ENCODE results near the gene ATP2C2. TPM values are rescaled to one million over a fixed set of nuclear protein-coding genes. Genes with fewer than 3 reads are reported as not detected.

Gene ATP2C2
- total RNA-seq, 1 experiment from 2014 or later, result not detected

GRCh38 chr16:84413244-84414004 lies 45.1 kb downstream of the ATP2C2 start:
- POLR2A ChIA-PET (ENCODE audit: low non-redundant PET), result no interaction called here
- CTCF ChIA-PET, result no interaction called here
- no peak overlapping the region for H3K27ac ChIP-seq (ENCODE audit: low read depth, low read length, poor library complexity, severe bottlenecking)
- no peaks in the 10 kb centered on the region for H3K9me3 ChIP-seq (ENCODE audit: low read depth, low read length, poor library complexity, severe bottlenecking)
- TF ChIP-seq EZH2 (IDR thresholded peaks at IDR 0.05; ENCODE audit: borderline replicate concordance, low read depth, low read length, poor library complexity, severe bottlenecking) (no peak), CTCF (conservative IDR thresholded peaks at IDR 0.05; ENCODE audit: low read depth, low read length) (no peak)
- BruUV-seq (replicated peaks), result no TSS peak
- peaks cover 22% of the 10 kb centered on the region for H3K27me3 ChIP-seq (replicated peaks; ENCODE audit: insufficient read depth, low read depth, low read length, poor library complexity)
- DNase-seq (ENCODE audit: low spot score), result no peak
- intact Hi-C loops (cut with micrococcal nuclease; ENCODE audit: unreplicated experiment), result no loop called here
- no peaks in the 10 kb centered on the region for H3K4me1 ChIP-seq (ENCODE audit: insufficient read depth, low read length, poor library complexity, severe bottlenecking)
- no peak overlapping the region for H3K4me3 ChIP-seq (ENCODE audit: low read depth, low read length, poor library complexity, severe bottlenecking)
- H3K36me3 ChIP-seq (ENCODE audit: insufficient read depth, low read length, poor library complexity, severe bottlenecking), result no peaks in the 10 kb centered on the region

GRCh38 chr16:84414789-84415326 lies 46.5 kb downstream of the ATP2C2 start:
- Histone ChIP-seq H3K9me3 (ENCODE audit: low read depth, low read length, poor library complexity, severe bottlenecking) (no peaks in the 10 kb centered on the region), H3K4me3 (ENCODE audit: low read depth, low read length, poor library complexity, severe bottlenecking) (no peak overlapping the region), H3K27me3 (replicated peaks; ENCODE audit: insufficient read depth, low read depth, low read length, poor library complexity) (peaks cover 14% of the 10 kb centered on the region), H3K4me1 (ENCODE audit: insufficient read depth, low read length, poor library complexity, severe bottlenecking) (no peaks in the 10 kb centered on the region), H3K36me3 (ENCODE audit: insufficient read depth, low read length, poor library complexity, severe bottlenecking) (no peaks in the 10 kb centered on the region), H3K27ac (ENCODE audit: low read depth, low read length, poor library complexity, severe bottlenecking) (no peak overlapping the region)
- ChIA-PET POLR2A (ENCODE audit: low non-redundant PET) (no interaction called here), CTCF (no interaction called here)
- intact Hi-C loops (cut with micrococcal nuclease; ENCODE audit: unreplicated experiment), result no loop called here
- TF ChIP-seq EZH2 (IDR thresholded peaks at IDR 0.05; ENCODE audit: borderline replicate concordance, low read depth, low read length, poor library complexity, severe bottlenecking) (no peak), CTCF (conservative IDR thresholded peaks at IDR 0.05; ENCODE audit: low read depth, low read length) (no peak)
- DNase-seq (ENCODE audit: low spot score), result no peak
- no TSS peak for BruUV-seq (replicated peaks)

- Histone ChIP-seq H3K36me3 (ENCODE audit: insufficient read depth, low read length, poor library complexity, severe bottlenecking) (no peaks in the 10 kb centered on the region), H3K27me3 (replicated peaks; ENCODE audit: insufficient read depth, low read depth, low read length, poor library complexity) (peaks cover 14% of the 10 kb centered on the region), H3K27ac (ENCODE audit: low read depth, low read length, poor library complexity, severe bottlenecking) (no peak overlapping the region), H3K9me3 (ENCODE audit: low read depth, low read length, poor library complexity, severe bottlenecking) (no peaks in the 10 kb centered on the region), H3K4me3 (ENCODE audit: low read depth, low read length, poor library complexity, severe bottlenecking) (no peak overlapping the region), H3K4me1 (ENCODE audit: insufficient read depth, low read length, poor library complexity, severe bottlenecking) (no peaks in the 10 kb centered on the region)
- intact Hi-C loops (cut with micrococcal nuclease; ENCODE audit: unreplicated experiment), result no loop called here
- no peak for TF ChIP-seq CTCF (conservative IDR thresholded peaks at IDR 0.05; ENCODE audit: low read depth, low read length)
- no peak for TF ChIP-seq EZH2 (IDR thresholded peaks at IDR 0.05; ENCODE audit: borderline replicate concordance, low read depth, low read length, poor library complexity, severe bottlenecking)
- no TSS peak for BruUV-seq (replicated peaks)
- DNase-seq (ENCODE audit: low spot score), result no peak
- ChIA-PET POLR2A (ENCODE audit: low non-redundant PET) (no interaction called here), CTCF (no interaction called here)
Measured at GRCh38 chr16:84416407-84417321, 48.3 kb downstream of the ATP2C2 start.
